ENCODE results near the gene MRPL55. TPM values are rescaled to one million over a fixed set of nuclear protein-coding genes. Genes with fewer than 3 reads are reported as not detected.

The MRPL55 gene
- total and polyA plus RNA-seq, 5 donors, result 51.6 to 103 (median 53.1) TPM

GRCh38 chr1:228058172-228058948 lies 50.7 kb downstream of the MRPL55 start:
- Histone ChIP-seq H3K9me3 (ENCODE audit: control insufficient read depth, low read length) (no peaks in the 10 kb centered on the region), H3K4me1 (ENCODE audit: control insufficient read depth, insufficient read depth, low read length) (no peaks in the 10 kb centered on the region), H3K4me3 (ENCODE audit: low read length) (no peak overlapping the region), H3K27me3 (ENCODE audit: control insufficient read depth, insufficient read depth) (no peaks in the 10 kb centered on the region), H3K27ac (ENCODE audit: low read length) (no peak overlapping the region)
- 43% methylated on average over 18 of the region's 18 CpGs for WGBS
- intact Hi-C loops (cut with DNase I), result no loop called here
- ATAC-seq, result no peak
- peak in 2 of 3 donors; percentile 30 to 41 for DNase-seq

Small RNA genes within 50 kb of the gene (microRNA-seq; reads per million reads assigned to microRNA genes)
- 0.54 to 0.84 reads per million in 2 donors for gene MIR3620

Other genes with a start within 250 kb of the MRPL55 start
- 1 to 10 TPM in 2 of 4 donors, under 1 TPM in 2; 0.60 to 1.8 (median 1.2) TPM for gene WNT9A, start 161.4 kb downstream of the MRPL55 start, total RNA-seq
- gene WNT9A, start 161.4 kb downstream of the MRPL55 start, polyA plus RNA-seq, result 0.63 TPM
- not detected for gene WNT3A, start 102.3 kb downstream of the MRPL55 start, total RNA-seq
- gene WNT3A, start 102.3 kb downstream of the MRPL55 start, polyA plus RNA-seq, result not detected
- 100 to 1,000 TPM; 299 to 395 (median 364) TPM for gene ARF1, start 26.6 kb downstream of the MRPL55 start, total RNA-seq
- 340 TPM for gene ARF1, start 26.6 kb downstream of the MRPL55 start, polyA plus RNA-seq
- gene C1orf35, start 6.0 kb downstream of the MRPL55 start, total RNA-seq, result 1 to 10 TPM; 6.3 to 8.6 (median 7.4) TPM
- gene C1orf35, start 6.0 kb downstream of the MRPL55 start, polyA plus RNA-seq, result 7.9 TPM
- gene GUK1, start 31.0 kb upstream of the MRPL55 start, total RNA-seq, result 100 to 1,000 TPM; 151 to 202 (median 169) TPM
- 315 TPM for gene GUK1, start 31.0 kb upstream of the MRPL55 start, polyA plus RNA-seq
- 1 to 10 TPM; 1.2 to 2.2 (median 1.7) TPM for gene GJC2, start 40.6 kb upstream of the MRPL55 start, total RNA-seq
- 1.3 TPM for gene GJC2, start 40.6 kb upstream of the MRPL55 start, polyA plus RNA-seq
- gene IBA57, start 56.5 kb upstream of the MRPL55 start, total RNA-seq, result 10 to 100 TPM in 2 of 4 donors, 1 to 10 TPM in 2; 8.3 to 12.0 (median 10.3) TPM
- 4.5 TPM for gene IBA57, start 56.5 kb upstream of the MRPL55 start, polyA plus RNA-seq
- 100 to 1,000 TPM; 144 to 196 (median 183) TPM for gene OBSCN, start 98.7 kb upstream of the MRPL55 start, total RNA-seq
- 234 TPM for gene OBSCN, start 98.7 kb upstream of the MRPL55 start, polyA plus RNA-seq

Measured in right cardiac atrium (tissue), 5 donors.